Activated B cell treated with CpG ODN at 0.5 μM for 24 hours (primary cell): ENCODE data around the gene CELF4. TPM values are rescaled to one million over a fixed set of nuclear protein-coding genes. Genes with fewer than 3 reads are reported as not detected.
"Not testable (repeated sequence)": the region's sequence is repeated elsewhere in the genome, so short reads cannot be mapped to it uniquely, and the experiment has no call there.

Experiments used
- ATAC-seq: fragments of 200-7000 bp; cut with Tn5 transposase; one replicate; pipeline ENCODE4 v1.10.0; 2021; ENCODE audit warnings: low read depth, mild to moderate bottlenecking, moderate library complexity
- CTCF ChIA-PET: fragments of 350-600 bp; sonication (Branson Sonifier 250); formaldehyde crosslinking; loops from one replicate; lab custom pipeline; 2021; ENCODE audit warnings: antibody characterized with exemption; lab: Charles Lee
- POLR2A ChIA-PET: fragments of 350-600 bp; sonication (Branson Sonifier 250); formaldehyde crosslinking; loops from one replicate; lab custom pipeline; 2021; ENCODE audit warnings: antibody characterized with exemption; lab: Charles Lee
- DNase-seq: peaks from one replicate; pipeline ENCODE4 v3.0.0; 2022
- H3K27ac Mint-ChIP-seq: one replicate; pipeline ENCODE4 v1.8.0; 2020; ENCODE audit warnings: mixed read lengths
- H3K27me3 Mint-ChIP-seq: one replicate; pipeline ENCODE4 v1.8.0; 2021; ENCODE audit warnings: mixed read lengths
- H3K36me3 Mint-ChIP-seq: one replicate; pipeline ENCODE4 v1.8.0; 2021; ENCODE audit warnings: low read depth, mixed read lengths
- H3K4me1 Mint-ChIP-seq: one replicate; pipeline ENCODE4 v1.8.0; 2021; ENCODE audit warnings: mixed read lengths
- H3K4me3 Mint-ChIP-seq: one replicate; pipeline ENCODE4 v1.8.0; 2020; ENCODE audit warnings: mild to moderate bottlenecking, mixed read lengths
- H3K9me3 Mint-ChIP-seq: one replicate; pipeline ENCODE4 v1.8.0; 2020; ENCODE audit warnings: mixed read lengths
- CTCF ChIP-seq: fragments of 200-600 bp; IDR thresholded peaks from one replicate; pipeline ENCODE4 v1.8.0; 2022; ENCODE audit warnings: antibody characterized with exemption, mild to moderate bottlenecking
- intact Hi-C: fragments of 100-400 bp; cut with micrococcal nuclease; formaldehyde crosslinking; loops from one replicate; pipeline ENCODE4 v1.15.1; 2024
- total RNA-seq: library from RNA; stranded (reverse); gene quantifications from 2 replicates; pipeline ENCODE4 v1.2.3, GENCODE V29; 2022

CELF4 gene
- total RNA-seq, 1 donor from 2014 or later, result not detected

- H3K27ac Mint-ChIP-seq, result no peak overlapping the region
- CTCF ChIA-PET, result no interaction called here
- intact Hi-C loops, result no loop called here
- H3K4me1 Mint-ChIP-seq, result no peaks in the 10 kb centered on the region
- ATAC-seq (no peak), DNase-seq (no peak)
- H3K36me3 Mint-ChIP-seq, result no peaks in the 10 kb centered on the region
- H3K9me3 Mint-ChIP-seq, result peaks cover 2% of the 10 kb centered on the region
- no peaks in the 10 kb centered on the region for H3K27me3 Mint-ChIP-seq
- POLR2A ChIA-PET, result no interaction called here
- TF ChIP-seq CTCF, result no peak
- no peak overlapping the region for H3K4me3 Mint-ChIP-seq
Observed at GRCh38 chr18:37465958-37466357, 99.6 kb downstream of the CELF4 start.

- Mint-ChIP-seq H3K9me3 (peaks cover 2% of the 10 kb centered on the region), H3K4me1 (no peaks in the 10 kb centered on the region), H3K36me3 (no peaks in the 10 kb centered on the region), H3K27ac (no peak overlapping the region), H3K4me3 (no peak overlapping the region), H3K27me3 (no peaks in the 10 kb centered on the region)
- DNase-seq (no peak), ATAC-seq (no peak)
- CTCF ChIA-PET, result no interaction called here
- no peak for TF ChIP-seq CTCF
- intact Hi-C loops, result no loop called here
- POLR2A ChIA-PET, result no interaction called here
Observed at GRCh38 chr18:37464257-37464656, 101.3 kb downstream of the CELF4 start.

- DNase-seq, H3K27ac Mint-ChIP-seq, H3K4me1 Mint-ChIP-seq, ATAC-seq, H3K9me3 Mint-ChIP-seq, H3K4me3 Mint-ChIP-seq, H3K27me3 Mint-ChIP-seq, POLR2A ChIA-PET, H3K36me3 Mint-ChIP-seq, CTCF ChIA-PET, intact Hi-C loops: not testable (repeated sequence)
Observed at GRCh38 chr18:37461329-37461728, 104.3 kb downstream of the CELF4 start.

GRCh38 chr18:37460604-37461003 lies 105.0 kb downstream of the CELF4 start:
- no peaks in the 10 kb centered on the region for H3K27me3 Mint-ChIP-seq
- no peaks in the 10 kb centered on the region for H3K4me1 Mint-ChIP-seq
- no peak for DNase-seq
- no peak overlapping the region for H3K4me3 Mint-ChIP-seq
- POLR2A ChIA-PET, result no interaction called here
- intact Hi-C loops, result no loop called here
- CTCF ChIA-PET, result no interaction called here
- ATAC-seq, result no peak
- no peaks in the 10 kb centered on the region for H3K36me3 Mint-ChIP-seq
- no peak overlapping the region for H3K27ac Mint-ChIP-seq
- no peaks in the 10 kb centered on the region for H3K9me3 Mint-ChIP-seq
- no peak for TF ChIP-seq CTCF

- Mint-ChIP-seq H3K4me3 (no peak overlapping the region), H3K27me3 (no peaks in the 10 kb centered on the region), H3K9me3 (no peaks in the 10 kb centered on the region), H3K4me1 (no peaks in the 10 kb centered on the region), H3K36me3 (no peaks in the 10 kb centered on the region), H3K27ac (no peak overlapping the region)
- TF ChIP-seq CTCF, result no peak
- no peak for DNase-seq
- ChIA-PET CTCF (no interaction called here), POLR2A (no interaction called here)
- intact Hi-C loops, result no loop called here
- no peak for ATAC-seq
Observed at GRCh38 chr18:37458697-37459096, 106.9 kb downstream of the CELF4 start.

GRCh38 chr18:37457753-37458152 lies 107.8 kb downstream of the CELF4 start:
- CTCF ChIA-PET, result no interaction called here
- DNase-seq, result no peak
- TF ChIP-seq CTCF, result no peak
- Mint-ChIP-seq H3K36me3 (no peaks in the 10 kb centered on the region), H3K27me3 (no peaks in the 10 kb centered on the region), H3K27ac (no peak overlapping the region), H3K4me3 (no peak overlapping the region), H3K9me3 (no peaks in the 10 kb centered on the region), H3K4me1 (no peaks in the 10 kb centered on the region)
- POLR2A ChIA-PET, result no interaction called here
- ATAC-seq, result no peak
- intact Hi-C loops, result no loop called here
